ENCODE results near the gene FSHB.
"Not testable (repeated sequence)": the region's sequence is repeated elsewhere in the genome, so short reads cannot be mapped to it uniquely, and the experiment has no call there.

The FSHB gene

GRCh38 chr11:30230714-30231113 is at the start of gene FSHB:
Gene FSHB, plus strand, starts transcription at chr11:30231014. Its CDS starts 889 bp downstream, at chr11:30231903.
- Histone ChIP-seq H3K27me3 (replicated peaks; ENCODE audit: control insufficient read depth, insufficient read depth, low read length) (no peaks in the 10 kb centered on the region), H3K36me3 (ENCODE audit: control insufficient read depth, insufficient read depth, low read length, severe bottlenecking) (no peaks in the 10 kb centered on the region), H3K4me1 (ENCODE audit: control insufficient read depth, insufficient read depth, low read length) (no peaks in the 10 kb centered on the region), H3K4me3 (ENCODE audit: low read length) (no peak within 1 kb of the TSS), H3K9ac (ENCODE audit: low read length) (no peak within 1 kb of the TSS), H3K9me3 (ENCODE audit: control insufficient read depth, low read length) (peaks cover 9% of the 10 kb centered on the region)
- DNase-seq (ENCODE audit: low read depth) = no peak

GRCh38 chr11:30186748-30187147 is 44.1 kb upstream of the FSHB start:
- Histone ChIP-seq H3K9ac (ENCODE audit: low read length) (no peak overlapping the region), H3K9me3 (ENCODE audit: control insufficient read depth, low read length) (peaks cover 3% of the 10 kb centered on the region)
- DNase-seq (ENCODE audit: low read depth) = no peak

GRCh38 chr11:30192620-30193019 is 38.2 kb upstream of the FSHB start:
- H3K9ac ChIP-seq (ENCODE audit: low read length) = no peak overlapping the region
- H3K27me3 ChIP-seq (replicated peaks; ENCODE audit: control insufficient read depth, insufficient read depth, low read length) = no peaks in the 10 kb centered on the region

More at GRCh38 chr11:30186748-30187147, 44.1 kb upstream of the FSHB start:
- no peak overlapping the region for H3K4me3 ChIP-seq (ENCODE audit: low read length)
- H3K4me1 ChIP-seq (ENCODE audit: control insufficient read depth, insufficient read depth, low read length) = no peaks in the 10 kb centered on the region
- no peaks in the 10 kb centered on the region for H3K27me3 ChIP-seq (replicated peaks; ENCODE audit: control insufficient read depth, insufficient read depth, low read length)
- no peaks in the 10 kb centered on the region for H3K36me3 ChIP-seq (ENCODE audit: control insufficient read depth, insufficient read depth, low read length, severe bottlenecking)

GRCh38 chr11:30196400-30197206 is 34.2 kb upstream of the FSHB start:
- Histone ChIP-seq H3K9ac (ENCODE audit: low read length) (no peak overlapping the region), H3K4me1 (ENCODE audit: control insufficient read depth, insufficient read depth, low read length) (no peaks in the 10 kb centered on the region), H3K9me3 (ENCODE audit: control insufficient read depth, low read length) (no peaks in the 10 kb centered on the region), H3K27me3 (replicated peaks; ENCODE audit: control insufficient read depth, insufficient read depth, low read length) (no peaks in the 10 kb centered on the region), H3K36me3 (ENCODE audit: control insufficient read depth, insufficient read depth, low read length, severe bottlenecking) (no peaks in the 10 kb centered on the region), H3K4me3 (ENCODE audit: low read length) (no peak overlapping the region)
- DNase-seq (ENCODE audit: low read depth) = peak; percentile 63

More at GRCh38 chr11:30192620-30193019, 38.2 kb upstream of the FSHB start:
- no peak for DNase-seq (ENCODE audit: low read depth)
- Histone ChIP-seq H3K4me3 (ENCODE audit: low read length) (no peak overlapping the region), H3K9me3 (ENCODE audit: control insufficient read depth, low read length) (no peaks in the 10 kb centered on the region), H3K4me1 (ENCODE audit: control insufficient read depth, insufficient read depth, low read length) (no peaks in the 10 kb centered on the region), H3K36me3 (ENCODE audit: control insufficient read depth, insufficient read depth, low read length, severe bottlenecking) (no peaks in the 10 kb centered on the region)

DNA sequence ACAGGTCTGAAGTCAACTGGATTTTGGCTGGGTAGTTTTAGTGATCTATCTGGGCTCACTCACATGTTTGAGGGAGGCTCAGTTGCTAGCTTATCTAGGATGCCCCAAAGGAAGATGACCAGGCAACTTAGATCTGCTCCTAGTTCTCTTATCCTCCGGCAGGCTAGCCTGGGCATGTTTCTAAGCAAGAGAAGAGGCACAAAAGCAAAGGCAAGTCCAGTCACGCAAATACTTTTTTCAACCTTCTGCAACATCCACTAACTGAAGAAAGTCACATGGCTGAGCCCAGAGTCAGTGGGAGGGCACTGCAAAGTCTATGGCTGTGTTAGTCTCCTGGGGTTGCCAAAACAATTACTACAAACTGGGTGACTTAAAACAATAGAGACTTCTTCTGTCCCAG is 32.9 kb upstream of the FSHB start:
- DNase-seq (ENCODE audit: low read depth) = no peak
- H3K36me3 ChIP-seq (ENCODE audit: control insufficient read depth, insufficient read depth, low read length, severe bottlenecking) = no peaks in the 10 kb centered on the region
- H3K4me3 ChIP-seq (ENCODE audit: low read length) = no peak overlapping the region
- H3K9ac ChIP-seq (ENCODE audit: low read length) = no peak overlapping the region
- H3K27me3 ChIP-seq (replicated peaks; ENCODE audit: control insufficient read depth, insufficient read depth, low read length) = no peaks in the 10 kb centered on the region
- H3K4me1 ChIP-seq (ENCODE audit: control insufficient read depth, insufficient read depth, low read length) = no peaks in the 10 kb centered on the region
- H3K9me3 ChIP-seq (ENCODE audit: control insufficient read depth, low read length) = no peaks in the 10 kb centered on the region

DNA sequence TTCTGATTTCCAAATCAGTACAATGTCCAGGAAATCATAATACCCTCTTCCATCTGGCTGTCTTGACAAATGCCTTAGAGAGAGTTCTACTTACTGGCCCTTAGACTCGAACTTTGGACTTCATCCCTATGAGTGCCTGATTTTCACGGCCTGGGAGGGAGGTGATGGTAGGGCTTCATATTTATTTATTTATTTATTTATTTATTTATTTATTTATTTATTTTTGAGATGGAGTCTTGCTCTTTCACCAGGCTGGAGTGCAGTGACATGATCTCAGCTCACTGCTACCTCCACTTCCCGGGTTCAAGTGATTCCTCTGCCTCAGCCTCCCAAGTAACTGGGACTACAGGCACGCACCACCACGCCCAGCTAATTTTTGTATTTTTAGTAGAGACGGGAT is 27.8 kb upstream of the FSHB start:
- H3K27me3 ChIP-seq (replicated peaks; ENCODE audit: control insufficient read depth, insufficient read depth, low read length); H3K9ac ChIP-seq (ENCODE audit: low read length); H3K4me1 ChIP-seq (ENCODE audit: control insufficient read depth, insufficient read depth, low read length); H3K36me3 ChIP-seq (ENCODE audit: control insufficient read depth, insufficient read depth, low read length, severe bottlenecking); H3K9me3 ChIP-seq (ENCODE audit: control insufficient read depth, low read length); H3K4me3 ChIP-seq (ENCODE audit: low read length); DNase-seq (ENCODE audit: low read depth): not testable (repeated sequence)

DNA sequence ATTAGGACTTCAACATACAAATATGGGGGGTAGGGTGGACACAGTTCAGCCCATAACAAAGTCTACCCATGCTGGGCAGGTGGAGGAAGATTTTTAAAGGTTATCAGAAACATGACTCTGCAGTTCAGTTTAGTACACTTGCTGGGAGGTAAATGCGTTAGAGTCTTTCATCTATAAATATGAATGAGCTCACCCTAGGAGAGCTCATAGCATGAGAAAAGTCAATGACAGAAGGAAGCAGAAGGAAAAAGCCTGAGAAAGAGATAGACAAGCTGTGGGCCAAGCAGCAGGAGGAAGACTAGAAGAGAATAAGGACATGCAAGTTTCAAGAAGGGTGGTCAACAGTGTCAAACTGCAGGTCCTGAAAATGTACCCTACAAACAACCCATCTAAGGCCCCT is 27.0 kb upstream of the FSHB start:
- no peak for DNase-seq (ENCODE audit: low read depth)
- no peaks in the 10 kb centered on the region for H3K36me3 ChIP-seq (ENCODE audit: control insufficient read depth, insufficient read depth, low read length, severe bottlenecking)
- no peaks in the 10 kb centered on the region for H3K9me3 ChIP-seq (ENCODE audit: control insufficient read depth, low read length)
- H3K4me1 ChIP-seq (ENCODE audit: control insufficient read depth, insufficient read depth, low read length) = no peaks in the 10 kb centered on the region
- H3K4me3 ChIP-seq (ENCODE audit: low read length) = no peak overlapping the region
- no peak overlapping the region for H3K9ac ChIP-seq (ENCODE audit: low read length)
- H3K27me3 ChIP-seq (replicated peaks; ENCODE audit: control insufficient read depth, insufficient read depth, low read length) = peaks cover 5% of the 10 kb centered on the region

DNA sequence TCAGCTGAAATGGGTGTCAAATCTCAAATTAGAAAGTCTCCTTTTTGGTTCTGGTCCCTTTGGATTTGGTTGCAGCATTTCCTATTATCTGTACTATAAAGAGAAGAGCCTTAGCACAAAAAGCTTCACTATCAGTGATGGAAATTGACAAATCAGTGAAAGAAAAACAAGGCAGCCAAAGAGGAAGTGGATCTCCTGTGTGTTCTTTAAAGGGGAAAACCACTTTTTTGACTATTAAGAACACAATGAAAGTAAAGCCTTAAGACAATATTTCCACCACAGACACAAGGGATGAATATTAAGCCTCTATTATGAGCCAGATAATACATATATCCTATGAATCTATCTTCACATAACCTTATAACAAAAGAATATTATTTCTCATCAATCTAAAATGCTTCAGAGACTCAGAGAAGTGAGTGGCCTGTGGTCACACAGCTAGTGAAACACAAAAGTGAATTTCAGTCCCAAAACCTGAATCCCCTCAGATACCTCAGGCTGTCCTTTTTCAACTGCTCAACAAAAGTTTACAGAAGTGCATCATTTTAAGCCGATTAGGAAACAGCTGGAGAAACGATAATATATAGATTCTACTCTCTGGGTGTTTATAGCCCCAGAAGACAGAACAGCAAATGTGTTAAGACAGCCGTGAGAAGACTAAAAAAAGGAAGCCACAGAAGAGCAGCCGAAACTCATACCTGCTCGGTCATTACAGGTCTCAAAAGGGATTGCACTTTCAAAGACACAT is 24.4 kb upstream of the FSHB start:
- H3K4me1 ChIP-seq (ENCODE audit: control insufficient read depth, insufficient read depth, low read length) = no peaks in the 10 kb centered on the region
- H3K27me3 ChIP-seq (replicated peaks; ENCODE audit: control insufficient read depth, insufficient read depth, low read length) = peaks cover 5% of the 10 kb centered on the region
- no peak overlapping the region for H3K4me3 ChIP-seq (ENCODE audit: low read length)
- H3K36me3 ChIP-seq (ENCODE audit: control insufficient read depth, insufficient read depth, low read length, severe bottlenecking) = no peaks in the 10 kb centered on the region
- DNase-seq (ENCODE audit: low read depth) = no peak
- H3K9ac ChIP-seq (ENCODE audit: low read length) = no peak overlapping the region
- no peaks in the 10 kb centered on the region for H3K9me3 ChIP-seq (ENCODE audit: control insufficient read depth, low read length)

DNA sequence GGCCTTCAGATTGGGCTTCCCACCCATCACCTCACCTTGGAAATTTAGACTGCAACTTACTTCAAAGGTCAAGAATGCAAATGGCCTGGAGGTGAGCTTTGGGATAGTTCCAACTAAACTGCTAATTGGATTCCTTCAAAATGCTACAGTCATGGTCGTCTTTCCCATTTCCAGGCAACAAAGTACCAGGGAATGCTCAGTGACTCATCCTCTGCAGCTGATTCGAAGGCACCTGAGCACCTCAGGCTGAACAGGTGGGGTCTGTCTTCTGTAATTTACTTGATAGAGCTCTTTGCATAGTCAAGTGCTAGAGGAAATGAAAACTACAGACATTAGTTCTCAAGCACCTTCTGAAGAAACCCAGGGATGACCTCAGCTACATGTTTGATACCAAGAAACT is 20.5 kb upstream of the FSHB start:
- no peaks in the 10 kb centered on the region for H3K4me1 ChIP-seq (ENCODE audit: control insufficient read depth, insufficient read depth, low read length)
- DNase-seq (ENCODE audit: low read depth) = no peak
- no peaks in the 10 kb centered on the region for H3K36me3 ChIP-seq (ENCODE audit: control insufficient read depth, insufficient read depth, low read length, severe bottlenecking)

GRCh38 chr11:30216534-30216933 is 14.3 kb upstream of the FSHB start:
- H3K4me3 ChIP-seq (ENCODE audit: low read length) = no peak overlapping the region
- no peak overlapping the region for H3K9ac ChIP-seq (ENCODE audit: low read length)
- no peaks in the 10 kb centered on the region for H3K9me3 ChIP-seq (ENCODE audit: control insufficient read depth, low read length)
- no peak for DNase-seq (ENCODE audit: low read depth)
- H3K36me3 ChIP-seq (ENCODE audit: control insufficient read depth, insufficient read depth, low read length, severe bottlenecking) = no peaks in the 10 kb centered on the region
- H3K4me1 ChIP-seq (ENCODE audit: control insufficient read depth, insufficient read depth, low read length) = no peaks in the 10 kb centered on the region
- H3K27me3 ChIP-seq (replicated peaks; ENCODE audit: control insufficient read depth, insufficient read depth, low read length) = peaks cover 5% of the 10 kb centered on the region

More for the DNA sequence above, 20.5 kb upstream of the FSHB start:
- Histone ChIP-seq H3K4me3 (ENCODE audit: low read length) (no peak overlapping the region), H3K9ac (ENCODE audit: low read length) (no peak overlapping the region), H3K27me3 (replicated peaks; ENCODE audit: control insufficient read depth, insufficient read depth, low read length) (peaks cover 5% of the 10 kb centered on the region), H3K9me3 (ENCODE audit: control insufficient read depth, low read length) (no peaks in the 10 kb centered on the region)

GRCh38 chr11:30218278-30218677 is 12.5 kb upstream of the FSHB start:
- Histone ChIP-seq H3K9me3 (ENCODE audit: control insufficient read depth, low read length) (no peaks in the 10 kb centered on the region), H3K9ac (ENCODE audit: low read length) (no peak overlapping the region), H3K36me3 (ENCODE audit: control insufficient read depth, insufficient read depth, low read length, severe bottlenecking) (no peaks in the 10 kb centered on the region), H3K27me3 (replicated peaks; ENCODE audit: control insufficient read depth, insufficient read depth, low read length) (peaks cover 8% of the 10 kb centered on the region), H3K4me1 (ENCODE audit: control insufficient read depth, insufficient read depth, low read length) (no peaks in the 10 kb centered on the region), H3K4me3 (ENCODE audit: low read length) (no peak overlapping the region)
- no peak for DNase-seq (ENCODE audit: low read depth)

Data from adipocyte (in vitro differentiated cells).